Hepatocyte (in vitro differentiated cells): ENCODE data around the gene KLHL11. TPM values are rescaled to one million over a fixed set of nuclear protein-coding genes. Genes with fewer than 3 reads are reported as not detected.

Source experiments
- DNase-seq: peaks from one replicate; pipeline ENCODE4 v3.0.0-alpha.2; 2016; ENCODE audit warnings: low spot score
- H2AFZ ChIP-seq: fragments of 200-600 bp; sonication (generic); 2 replicates; pipeline ENCODE4 v1.6.0; 2016; ENCODE audit warnings: antibody characterized with exemption, mild to moderate bottlenecking
- H3K27ac ChIP-seq: fragments of 200-600 bp; sonication (generic); 2 replicates; pipeline ENCODE4 v1.5.1; 2016; ENCODE audit warnings: mild to moderate bottlenecking
- H3K27me3 ChIP-seq: fragments of 200-600 bp; sonication (generic); 2 replicates; pipeline ENCODE4 v1.6.1; 2016
- H3K36me3 ChIP-seq: fragments of 200-600 bp; sonication (generic); replicated peaks from 2 replicates; pipeline ENCODE4 v1.5.1; 2016; ENCODE audit warnings: low read depth; ENCODE audit not compliant: insufficient read depth
- H3K4me1 ChIP-seq: fragments of 200-600 bp; sonication (generic); 2 replicates; pipeline ENCODE4 v1.5.1; 2016; ENCODE audit warnings: mild to moderate bottlenecking, moderate library complexity; ENCODE audit not compliant: insufficient read depth
- H3K4me2 ChIP-seq: fragments of 200-600 bp; sonication (generic); 2 replicates; pipeline ENCODE4 v1.6.0; 2016
- H3K4me3 ChIP-seq: fragments of 200-600 bp; sonication (generic); 2 replicates; pipeline ENCODE4 v1.5.1; 2016; ENCODE audit warnings: mild to moderate bottlenecking
- H3K79me2 ChIP-seq: fragments of 200-600 bp; sonication (generic); 2 replicates; pipeline ENCODE4 v1.6.0; 2017; ENCODE audit warnings: mild to moderate bottlenecking
- H3K9me2 ChIP-seq: fragments of 200-600 bp; sonication (generic); replicated peaks from 2 replicates; pipeline ENCODE4 v1.6.0; 2017; ENCODE audit warnings: mild to moderate bottlenecking; ENCODE audit not compliant: insufficient read depth
- H3K9me3 ChIP-seq: fragments of 200-600 bp; sonication (generic); 2 replicates; pipeline ENCODE4 v1.5.1; 2016; ENCODE audit warnings: low read depth, mild to moderate bottlenecking
- H4K20me1 ChIP-seq: fragments of 200-600 bp; sonication (generic); 2 replicates; pipeline ENCODE4 v1.6.0; 2016; ENCODE audit warnings: mild to moderate bottlenecking; ENCODE audit not compliant: insufficient read depth, poor library complexity, severe bottlenecking
- EZH2 ChIP-seq: fragments of 200-600 bp; sonication (generic); IDR thresholded peaks from 2 replicates; pipeline ENCODE4 v1.6.1; 2016; ENCODE audit warnings: antibody characterized with exemption, mild to moderate bottlenecking, borderline replicate concordance
- EZH2phosphoT487 ChIP-seq: fragments of 200-600 bp; sonication (generic); IDR thresholded peaks from one replicate; pipeline ENCODE4 v1.6.1; 2018; ENCODE audit warnings: antibody characterized with exemption, mild to moderate bottlenecking, low read depth, moderate library complexity; ENCODE audit not compliant: unreplicated experiment, severe bottlenecking
- whole genome bisulfite sequencing: methylation state at CpG from one replicate; pipeline ENCODE4 v1.1.6; 2016; ENCODE audit warnings: low lambda C conversion rate; ENCODE audit errors: missing lambda C conversion rate; 5-methylcytosine and 5-hydroxymethylcytosine counted together
- polyA plus RNA-seq: library from polyadenylated mRNA; unstranded; fragments of >200 nt; fragmentation: Nextera tagmentation; extraction: Ambion mirVana; gene quantifications from 2 replicates; pipeline ENCODE4 v1.2.1, GENCODE V29; 2016
- total RNA-seq: library from RNA; depleted of rRNA; stranded (reverse); fragments of >200 nt; gene quantifications from 2 replicates; pipeline ENCODE4 v1.2.3, GENCODE V29; 2014
- TF ChIP-seq, protein P1 (sequence below): fragments of 200-600 bp; sonication (generic); IDR thresholded peaks from 2 replicates; pipeline ENCODE4 v1.5.1; 2016; ENCODE audit warnings: antibody characterized with exemption, mild to moderate bottlenecking; ENCODE audit not compliant: poor library complexity

KLHL11 gene
- total and polyA plus RNA-seq, 2 experiments from 2014 or later: 10.0 to 25.2 TPM

DNA sequence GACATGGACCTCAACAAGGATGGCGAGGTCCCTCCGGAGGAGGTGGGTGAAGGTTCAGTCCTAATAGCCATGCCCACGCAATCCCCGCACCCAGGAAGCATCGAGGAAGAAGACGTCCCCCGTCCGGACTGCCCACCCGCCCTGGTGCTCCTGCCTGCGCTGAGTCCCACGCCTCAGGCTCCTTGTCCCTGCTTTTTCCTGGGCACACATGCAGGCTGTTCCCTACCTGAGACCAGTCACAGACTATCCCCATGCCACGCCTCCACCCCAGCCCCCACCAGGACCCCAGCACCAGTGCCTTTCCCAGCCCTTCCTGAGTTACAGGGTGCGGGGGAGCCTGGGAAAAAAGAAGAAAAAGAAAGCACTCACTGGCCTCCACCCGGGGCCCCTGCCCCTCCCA, 43.4 kb downstream of the KLHL11 start:
- H3K27ac ChIP-seq: no peak overlapping the region
- H3K9me2 ChIP-seq: no peaks in the 10 kb centered on the region
- H3K4me1 ChIP-seq: no peaks in the 10 kb centered on the region
- H3K4me3 ChIP-seq: no peak overlapping the region
- H2AFZ ChIP-seq: no peak overlapping the region
- no peaks in the 10 kb centered on the region for H3K9me3 ChIP-seq
- no peaks in the 10 kb centered on the region for H4K20me1 ChIP-seq
- TF ChIP-seq EZH2: no peak
- TF ChIP-seq, protein P1, sequence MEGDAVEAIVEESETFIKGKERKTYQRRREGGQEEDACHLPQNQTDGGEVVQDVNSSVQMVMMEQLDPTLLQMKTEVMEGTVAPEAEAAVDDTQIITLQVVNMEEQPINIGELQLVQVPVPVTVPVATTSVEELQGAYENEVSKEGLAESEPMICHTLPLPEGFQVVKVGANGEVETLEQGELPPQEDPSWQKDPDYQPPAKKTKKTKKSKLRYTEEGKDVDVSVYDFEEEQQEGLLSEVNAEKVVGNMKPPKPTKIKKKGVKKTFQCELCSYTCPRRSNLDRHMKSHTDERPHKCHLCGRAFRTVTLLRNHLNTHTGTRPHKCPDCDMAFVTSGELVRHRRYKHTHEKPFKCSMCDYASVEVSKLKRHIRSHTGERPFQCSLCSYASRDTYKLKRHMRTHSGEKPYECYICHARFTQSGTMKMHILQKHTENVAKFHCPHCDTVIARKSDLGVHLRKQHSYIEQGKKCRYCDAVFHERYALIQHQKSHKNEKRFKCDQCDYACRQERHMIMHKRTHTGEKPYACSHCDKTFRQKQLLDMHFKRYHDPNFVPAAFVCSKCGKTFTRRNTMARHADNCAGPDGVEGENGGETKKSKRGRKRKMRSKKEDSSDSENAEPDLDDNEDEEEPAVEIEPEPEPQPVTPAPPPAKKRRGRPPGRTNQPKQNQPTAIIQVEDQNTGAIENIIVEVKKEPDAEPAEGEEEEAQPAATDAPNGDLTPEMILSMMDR: no peak
- TF ChIP-seq EZH2phosphoT487: no peak
- peaks cover 4% of the 10 kb centered on the region for H3K79me2 ChIP-seq
- H3K36me3 ChIP-seq: no peaks in the 10 kb centered on the region
- WGBS: 87% methylated on average over 3 of the region's 14 CpGs
- no peak overlapping the region for H3K4me2 ChIP-seq
- H3K27me3 ChIP-seq: no peaks in the 10 kb centered on the region
- no peak for DNase-seq

DNA sequence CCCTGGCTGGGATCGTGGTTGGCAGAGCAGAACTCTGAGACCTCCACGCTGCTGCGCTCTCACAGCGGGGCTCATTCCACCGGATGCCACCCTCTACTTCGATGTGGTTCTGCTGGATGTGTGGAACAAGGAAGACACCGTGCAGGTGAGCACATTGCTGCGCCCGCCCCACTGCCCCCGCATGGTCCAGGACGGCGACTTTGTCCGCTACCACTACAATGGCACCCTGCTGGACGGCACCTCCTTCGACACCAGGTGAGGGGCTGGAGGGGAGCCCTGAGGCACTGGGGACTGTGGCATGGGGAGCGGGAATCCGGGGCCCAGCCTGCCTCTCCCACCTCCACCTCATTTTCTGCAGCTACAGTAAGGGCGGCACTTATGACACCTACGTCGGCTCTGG, 47.2 kb downstream of the KLHL11 start:
- H3K4me3 ChIP-seq: no peak overlapping the region
- H3K4me1 ChIP-seq: no peaks in the 10 kb centered on the region
- H3K4me2 ChIP-seq: no peak overlapping the region
- no peak for DNase-seq
- H3K27ac ChIP-seq: no peak overlapping the region
- peaks cover 38% of the 10 kb centered on the region for H3K79me2 ChIP-seq
- H3K9me3 ChIP-seq: no peaks in the 10 kb centered on the region
- no peaks in the 10 kb centered on the region for H3K27me3 ChIP-seq
- no peak overlapping the region for H2AFZ ChIP-seq
- WGBS: 94% methylated on average over 20 of the region's 20 CpGs
- no peak for TF ChIP-seq EZH2phosphoT487
- TF ChIP-seq, protein P1: no peak
- no peak for TF ChIP-seq EZH2
- H3K9me2 ChIP-seq: no peaks in the 10 kb centered on the region
- H3K36me3 ChIP-seq: no peaks in the 10 kb centered on the region
- H4K20me1 ChIP-seq: no peaks in the 10 kb centered on the region

- no peaks in the 10 kb centered on the region for H3K27me3 ChIP-seq
- H3K4me1 ChIP-seq: no peaks in the 10 kb centered on the region
- no peak overlapping the region for H3K27ac ChIP-seq
- no peaks in the 10 kb centered on the region for H3K9me2 ChIP-seq
- WGBS: 97% methylated on average over 23 of the region's 23 CpGs
- peaks cover 38% of the 10 kb centered on the region for H3K79me2 ChIP-seq
- H2AFZ ChIP-seq: no peak overlapping the region
- H4K20me1 ChIP-seq: no peaks in the 10 kb centered on the region
- no peak overlapping the region for H3K4me2 ChIP-seq
- H3K4me3 ChIP-seq: no peak overlapping the region
- DNase-seq: no peak
- TF ChIP-seq EZH2 (no peak), EZH2phosphoT487 (no peak)
- TF ChIP-seq, protein P1: no peak
- H3K9me3 ChIP-seq: no peaks in the 10 kb centered on the region
- no peaks in the 10 kb centered on the region for H3K36me3 ChIP-seq
Observed at GRCh38 chr17:41816637-41817320, 48.4 kb downstream of the KLHL11 start.
